Neural progenitor cell (in vitro differentiated cells): ENCODE data around the gene KRTAP10-3. TPM values are rescaled to one million over a fixed set of nuclear protein-coding genes. Genes with fewer than 3 reads are reported as not detected.

Experiments used
- DNase-seq: peaks from one replicate; pipeline ENCODE4 v3.0.0-alpha.2; 2016; ENCODE audit warnings: low spot score
- H2AFZ ChIP-seq: fragments of 200-600 bp; sonication (generic); replicated peaks from 2 replicates; pipeline ENCODE4 v1.6.1; 2016; ENCODE audit warnings: antibody characterized with exemption
- H3F3A ChIP-seq: fragments of 200-600 bp; sonication (generic); 2 replicates; pipeline ENCODE4 v1.6.1; 2016; ENCODE audit warnings: antibody characterized with exemption, low read depth
- H3K27ac ChIP-seq: fragments of 200-600 bp; sonication (generic); 2 replicates; pipeline ENCODE4 v1.5.1; 2016; ENCODE audit warnings: mild to moderate bottlenecking
- H3K27me3 ChIP-seq: fragments of 200-600 bp; sonication (generic); 2 replicates; pipeline ENCODE4 v1.6.1; 2016; ENCODE audit warnings: mild to moderate bottlenecking, moderate library complexity
- H3K36me3 ChIP-seq: fragments of 200-600 bp; sonication (generic); 2 replicates; pipeline ENCODE4 v1.5.1; 2016
- H3K4me1 ChIP-seq: fragments of 200-600 bp; sonication (generic); 2 replicates; pipeline ENCODE4 v1.6.1; 2016; ENCODE audit warnings: mixed run types
- H3K4me2 ChIP-seq: fragments of 200-600 bp; sonication (generic); 2 replicates; pipeline ENCODE4 v1.6.1; 2016
- H3K4me3 ChIP-seq: fragments of 200-600 bp; sonication (generic); 2 replicates; pipeline ENCODE4 v1.5.1; 2016
- H3K79me2 ChIP-seq: fragments of 200-600 bp; sonication (generic); 2 replicates; pipeline ENCODE4 v1.6.1; 2016; ENCODE audit warnings: low read depth
- H3K9ac ChIP-seq: fragments of 200-600 bp; sonication (generic); 2 replicates; pipeline ENCODE4 v1.6.1; 2016
- H3K9me3 ChIP-seq: fragments of 200-600 bp; sonication (generic); 2 replicates; pipeline ENCODE4 v1.5.1; 2016; ENCODE audit warnings: low read depth
- H4K20me1 ChIP-seq: fragments of 200-600 bp; sonication (generic); 2 replicates; pipeline ENCODE4 v1.6.1; 2016; ENCODE audit warnings: low read depth
- H3K27ac Mint-ChIP-seq: 3 replicates; pipeline ENCODE4 v1.8.0; 2021; ENCODE audit warnings: mixed read lengths
- H3K27me3 Mint-ChIP-seq: 2 replicates; pipeline ENCODE4 v1.8.0; 2022; ENCODE audit warnings: low read depth, mild to moderate bottlenecking, inconsistent platforms, moderate library complexity, mixed read lengths; ENCODE audit not compliant: insufficient read depth
- H3K36me3 Mint-ChIP-seq: 3 replicates; pipeline ENCODE4 v1.8.0; 2021; ENCODE audit warnings: mixed read lengths
- H3K4me1 Mint-ChIP-seq: 3 replicates; pipeline ENCODE4 v1.8.0; 2021; ENCODE audit warnings: mixed read lengths
- H3K4me3 Mint-ChIP-seq: 3 replicates; pipeline ENCODE4 v1.8.0; 2021; ENCODE audit warnings: mild to moderate bottlenecking, moderate library complexity, mixed read lengths
- H3K9me3 Mint-ChIP-seq: 3 replicates; pipeline ENCODE4 v1.8.0; 2020; ENCODE audit warnings: mixed read lengths
- CTCF ChIP-seq: fragments of 200-600 bp; sonication (generic); IDR thresholded peaks from 2 replicates; pipeline ENCODE4 v1.5.1; 2017; ENCODE audit warnings: antibody characterized with exemption, mild to moderate bottlenecking
- EZH2 ChIP-seq: fragments of 200-600 bp; sonication (generic); IDR thresholded peaks from 2 replicates; pipeline ENCODE4 v1.6.1; 2017; ENCODE audit warnings: antibody characterized with exemption, mild to moderate bottlenecking, moderate library complexity
- EZH2phosphoT487 ChIP-seq: fragments of 200-600 bp; sonication (generic); IDR thresholded peaks from 2 replicates; pipeline ENCODE4 v1.6.1; 2017; ENCODE audit warnings: antibody characterized with exemption
- total RNA-seq: library from RNA; depleted of rRNA; stranded (reverse); fragments of >200 nt; gene quantifications from 2 replicates; pipeline ENCODE4 v1.2.3, GENCODE V29; 2015; ENCODE audit warnings: low replicate concordance

Gene KRTAP10-3
- total RNA-seq, 1 donor from 2014 or later = not detected

- Histone ChIP-seq H3K4me2 (no peak overlapping the region), H3K4me1 (no peaks in the 10 kb centered on the region), H3K36me3 (no peaks in the 10 kb centered on the region), H3K27me3 (no peaks in the 10 kb centered on the region), H3K9ac (no peak overlapping the region), H3K4me3 (no peak overlapping the region), H4K20me1 (no peaks in the 10 kb centered on the region), H3K9me3 (no peaks in the 10 kb centered on the region), H3F3A (no peaks in the 10 kb centered on the region), H2AFZ (no peak overlapping the region), H3K27ac (no peak overlapping the region), H3K79me2 (no peaks in the 10 kb centered on the region)
- Mint-ChIP-seq H3K27ac (no peak overlapping the region), H3K4me3 (no peak overlapping the region), H3K36me3 (no peaks in the 10 kb centered on the region), H3K9me3 (peaks cover 6% of the 10 kb centered on the region), H3K27me3 (peaks cover 6% of the 10 kb centered on the region), H3K4me1 (no peaks in the 10 kb centered on the region)
- TF ChIP-seq EZH2 (no peak), CTCF (no peak), EZH2phosphoT487 (no peak)
- DNase-seq = no peak
Observed at GRCh38 chr21:44519346-44520325, 39.0 kb downstream of the KRTAP10-3 start.

- Histone ChIP-seq H4K20me1 (no peaks in the 10 kb centered on the region), H3K4me1 (no peaks in the 10 kb centered on the region), H3K9me3 (no peaks in the 10 kb centered on the region), H2AFZ (no peak overlapping the region), H3K27ac (no peak overlapping the region), H3F3A (no peaks in the 10 kb centered on the region), H3K9ac (no peak overlapping the region), H3K79me2 (no peaks in the 10 kb centered on the region), H3K4me3 (no peak overlapping the region), H3K4me2 (no peak overlapping the region), H3K36me3 (no peaks in the 10 kb centered on the region), H3K27me3 (no peaks in the 10 kb centered on the region)
- H3K4me1 Mint-ChIP-seq = no peaks in the 10 kb centered on the region
- peaks cover 6% of the 10 kb centered on the region for H3K27me3 Mint-ChIP-seq
- no peak overlapping the region for H3K4me3 Mint-ChIP-seq
- DNase-seq = no peak
- no peaks in the 10 kb centered on the region for H3K36me3 Mint-ChIP-seq
- H3K9me3 Mint-ChIP-seq = peaks cover 6% of the 10 kb centered on the region
- no peak for TF ChIP-seq EZH2
- no peak for TF ChIP-seq CTCF
- no peak for TF ChIP-seq EZH2phosphoT487
- no peak overlapping the region for H3K27ac Mint-ChIP-seq
Observed at GRCh38 chr21:44518686-44519085, 39.9 kb downstream of the KRTAP10-3 start.

DNA sequence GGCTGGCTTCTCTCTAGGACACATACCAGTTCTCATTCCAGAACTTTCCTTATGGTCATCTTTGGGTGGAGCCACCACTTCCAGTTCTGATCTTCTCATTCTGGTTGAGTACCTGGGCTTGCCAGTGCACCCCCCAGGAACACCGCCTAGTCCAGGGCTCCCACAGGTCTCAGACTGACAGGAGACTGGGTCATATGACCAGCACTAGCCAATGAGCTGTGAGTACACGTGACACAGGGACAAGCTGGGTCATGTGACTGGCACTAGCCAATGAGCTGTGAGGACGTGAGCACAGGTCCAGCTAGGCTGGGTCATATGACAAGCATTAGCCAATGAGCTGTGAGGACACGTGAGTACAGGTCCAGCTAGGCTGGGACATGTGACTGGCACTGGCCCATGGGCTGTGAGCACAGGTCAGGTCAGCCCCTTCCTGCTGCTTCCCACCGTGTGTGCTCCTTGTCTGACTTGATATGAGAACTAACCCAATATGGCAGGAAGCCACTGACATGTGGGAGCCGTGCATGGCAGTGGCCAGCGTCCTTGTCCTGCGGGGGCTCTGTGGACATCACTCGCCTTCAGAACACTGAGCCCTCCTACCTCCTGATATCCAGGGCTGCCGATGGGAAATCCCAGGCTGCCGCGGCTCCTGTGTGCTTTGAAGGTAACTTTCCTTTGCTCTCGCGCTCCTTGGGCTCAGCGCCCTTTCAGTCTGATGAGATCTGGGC is 41.3 kb downstream of the KRTAP10-3 start:
- peak overlapping the region; percentile 46 for H3K4me3 Mint-ChIP-seq
- DNase-seq = no peak
- H3K4me3 ChIP-seq = no peak overlapping the region

More for the DNA sequence above, 41.3 kb downstream of the KRTAP10-3 start:
- H2AFZ ChIP-seq = no peak overlapping the region
- no peaks in the 10 kb centered on the region for H3K4me1 Mint-ChIP-seq
- no peaks in the 10 kb centered on the region for H3K36me3 Mint-ChIP-seq
- H3K27me3 Mint-ChIP-seq = peaks cover 8% of the 10 kb centered on the region
- H3K79me2 ChIP-seq = no peaks in the 10 kb centered on the region
- no peaks in the 10 kb centered on the region for H4K20me1 ChIP-seq
- no peak for TF ChIP-seq EZH2
- TF ChIP-seq EZH2phosphoT487 = no peak
- no peak for TF ChIP-seq CTCF
- H3K4me2 ChIP-seq = no peak overlapping the region
- H3K9me3 Mint-ChIP-seq = peaks cover 6% of the 10 kb centered on the region
- H3K4me1 ChIP-seq = no peaks in the 10 kb centered on the region
- no peaks in the 10 kb centered on the region for H3K27me3 ChIP-seq
- H3F3A ChIP-seq = no peaks in the 10 kb centered on the region
- H3K27ac Mint-ChIP-seq = peak overlapping the region; percentile 0
- H3K36me3 ChIP-seq = no peaks in the 10 kb centered on the region
- H3K9ac ChIP-seq = no peak overlapping the region
- H3K9me3 ChIP-seq = no peaks in the 10 kb centered on the region
- no peak overlapping the region for H3K27ac ChIP-seq
